GM23338 (cell line): ENCODE measurements around the gene ART4. TPM values are rescaled to one million over a fixed set of nuclear protein-coding genes. Genes with fewer than 3 reads are reported as not detected.

Experiments used
- ATAC-seq: fragments of 200-7000 bp; cut with Tn5 transposase; 3 replicates; pipeline ENCODE4 v1.9.1; 2020
- DNase-seq: peaks from one replicate; pipeline ENCODE4 v3.0.0-alpha.2; 2015; ENCODE audit warnings: low spot score
- H2AFZ ChIP-seq: fragments of 200-600 bp; sonication (generic); 2 replicates; pipeline ENCODE4 v1.8.0; 2016; ENCODE audit warnings: antibody characterized with exemption, mild to moderate bottlenecking, moderate library complexity
- H3F3A ChIP-seq: fragments of 200-600 bp; sonication (generic); replicated peaks from 2 replicates; pipeline ENCODE4 v1.8.0; 2017; ENCODE audit warnings: antibody characterized with exemption, mixed run types, low read depth
- H3K27ac ChIP-seq: fragments of 200-600 bp; sonication (generic); 2 replicates; pipeline ENCODE4 v1.6.1; 2016; ENCODE audit warnings: low read depth
- H3K27me3 ChIP-seq: fragments of 200-600 bp; sonication (generic); 2 replicates; pipeline ENCODE4 v1.8.0; 2016; ENCODE audit warnings: mild to moderate bottlenecking, mixed run types, moderate library complexity; ENCODE audit not compliant: insufficient read depth
- H3K36me3 ChIP-seq: fragments of 200-600 bp; sonication (generic); 2 replicates; pipeline ENCODE4 v1.8.0; 2016; ENCODE audit warnings: mild to moderate bottlenecking; ENCODE audit not compliant: insufficient read depth
- H3K4me1 ChIP-seq: fragments of 200-600 bp; sonication (generic); 2 replicates; pipeline ENCODE4 v1.8.0; 2016; ENCODE audit warnings: mild to moderate bottlenecking, moderate library complexity; ENCODE audit not compliant: insufficient read depth
- H3K4me2 ChIP-seq: fragments of 200-600 bp; sonication (generic); 2 replicates; pipeline ENCODE4 v1.7.1; 2017; ENCODE audit warnings: mixed run types
- H3K4me3 ChIP-seq: fragments of 200-600 bp; sonication (generic); 2 replicates; pipeline ENCODE4 v1.6.1; 2016; ENCODE audit warnings: mixed run types
- H3K79me2 ChIP-seq: fragments of 200-600 bp; sonication (generic); replicated peaks from 2 replicates; pipeline ENCODE4 v1.8.0; 2017; ENCODE audit warnings: mild to moderate bottlenecking; ENCODE audit not compliant: insufficient read depth
- H3K9me2 ChIP-seq: fragments of 200-600 bp; sonication (generic); 2 replicates; pipeline ENCODE4 v1.8.0; 2017; ENCODE audit not compliant: insufficient read depth
- H4K20me1 ChIP-seq: fragments of 200-600 bp; sonication (generic); replicated peaks from 2 replicates; pipeline ENCODE4 v1.8.0; 2017; ENCODE audit warnings: mild to moderate bottlenecking; ENCODE audit not compliant: insufficient read depth
- H3K27ac Mint-ChIP-seq: 2 replicates; pipeline ENCODE4 v1.8.0; 2020; ENCODE audit warnings: inconsistent platforms, mild to moderate bottlenecking, moderate library complexity, mixed read lengths
- H3K27me3 Mint-ChIP-seq: 3 replicates; pipeline ENCODE4 v1.8.0; 2022; ENCODE audit warnings: low read depth, mild to moderate bottlenecking, moderate library complexity, mixed read lengths, inconsistent platforms; ENCODE audit not compliant: insufficient read depth, poor library complexity
- H3K36me3 Mint-ChIP-seq: 3 replicates; pipeline ENCODE4 v1.8.0; 2021; ENCODE audit warnings: low read depth, mild to moderate bottlenecking, inconsistent platforms, moderate library complexity, mixed read lengths
- H3K4me1 Mint-ChIP-seq: 3 replicates; pipeline ENCODE4 v1.8.0; 2020; ENCODE audit warnings: mild to moderate bottlenecking, inconsistent platforms, mixed read lengths
- H3K4me3 Mint-ChIP-seq: 3 replicates; pipeline ENCODE4 v1.8.0; 2021; ENCODE audit warnings: moderate library complexity, mild to moderate bottlenecking, inconsistent platforms, mixed read lengths
- H3K9me3 Mint-ChIP-seq: 3 replicates; pipeline ENCODE4 v1.8.0; 2020; ENCODE audit warnings: moderate library complexity, mild to moderate bottlenecking, inconsistent platforms, mixed read lengths
- ETS1 ChIP-seq: IDR thresholded peaks from 2 replicates; pipeline ENCODE4 v1.6.1; 2016; ENCODE audit warnings: antibody characterized with exemption
- REST ChIP-seq: IDR thresholded peaks from one replicate; pipeline ENCODE4 v1.6.1; 2018; ENCODE audit warnings: antibody characterized with exemption; ENCODE audit not compliant: unreplicated experiment
- ZNF462 ChIP-seq: fragments of 250-450 bp; sonication (Bioruptor Pico); IDR thresholded peaks from 2 replicates; pipeline ENCODE4 v1.5.0; 2020; ENCODE audit warnings: mild to moderate bottlenecking, moderate library complexity
- polyA plus RNA-seq: library from polyadenylated mRNA; unstranded; fragments of >200 nt; fragmentation: Nextera tagmentation; extraction: Ambion mirVana; gene quantifications from 2 replicates; pipeline ENCODE4 v1.2.1, GENCODE V29; 2016
- total RNA-seq: library from RNA; depleted of rRNA; stranded (reverse); fragments of >200 nt; shearing (Covaris generic); gene quantifications from 2 replicates; pipeline ENCODE4 v1.2.3, GENCODE V29; 2014

ART4 gene
- total and polyA plus RNA-seq, 2 experiments from 2014 or later = 0.08 TPM; not detected in 1

GRCh38 chr12:14868916-14869506 lies 25.7 kb upstream of the ART4 start:
- Histone ChIP-seq H3K4me3 (no peak overlapping the region), H4K20me1 (no peaks in the 10 kb centered on the region), H3K36me3 (peaks cover 10% of the 10 kb centered on the region; the same call in 1 of the 2 replicates), H3K4me2 (no peak overlapping the region), H3K4me1 (no peaks in the 10 kb centered on the region), H3K9me2 (no peaks in the 10 kb centered on the region), H3K27ac (no peak overlapping the region), H3K27me3 (no peaks in the 10 kb centered on the region), H3F3A (no peaks in the 10 kb centered on the region), H2AFZ (no peak overlapping the region), H3K79me2 (no peaks in the 10 kb centered on the region)
- TF ChIP-seq REST (no peak), ETS1 (no peak), ZNF462 (CRISPR knock-in tag) (no peak)
- no peak overlapping the region for H3K4me3 Mint-ChIP-seq
- peaks cover 15% of the 10 kb centered on the region for H3K36me3 Mint-ChIP-seq
- DNase-seq (no peak), ATAC-seq (no peak)
- no peaks in the 10 kb centered on the region for H3K4me1 Mint-ChIP-seq
- peaks cover 3% of the 10 kb centered on the region for H3K27me3 Mint-ChIP-seq
- H3K27ac Mint-ChIP-seq = no peak overlapping the region
- H3K9me3 Mint-ChIP-seq = peaks cover 38% of the 10 kb centered on the region
